HG02885 (cell line): Measurements from ENCODE around the gene SFR1.

Experiments used
- ATAC-seq: cut with Tn5 transposase; IDR thresholded peaks from one replicate; pipeline ENCODE4 v1.9.1; 2021; ENCODE audit warnings: mild to moderate bottlenecking; ENCODE audit not compliant: unreplicated experiment, poor library complexity

SFR1 gene

GRCh38 chr10:104104418-104104817, 17.6 kb upstream of the SFR1 start:
- no peak for ATAC-seq

- no peak for ATAC-seq
Observed at GRCh38 chr10:104104926-104105325, 17.0 kb upstream of the SFR1 start.

GRCh38 chr10:104109908-104110662, 11.9 kb upstream of the SFR1 start:
- ATAC-seq: no peak

GRCh38 chr10:104113376-104113956, 8.5 kb upstream of the SFR1 start:
- ATAC-seq: no peak

DNA sequence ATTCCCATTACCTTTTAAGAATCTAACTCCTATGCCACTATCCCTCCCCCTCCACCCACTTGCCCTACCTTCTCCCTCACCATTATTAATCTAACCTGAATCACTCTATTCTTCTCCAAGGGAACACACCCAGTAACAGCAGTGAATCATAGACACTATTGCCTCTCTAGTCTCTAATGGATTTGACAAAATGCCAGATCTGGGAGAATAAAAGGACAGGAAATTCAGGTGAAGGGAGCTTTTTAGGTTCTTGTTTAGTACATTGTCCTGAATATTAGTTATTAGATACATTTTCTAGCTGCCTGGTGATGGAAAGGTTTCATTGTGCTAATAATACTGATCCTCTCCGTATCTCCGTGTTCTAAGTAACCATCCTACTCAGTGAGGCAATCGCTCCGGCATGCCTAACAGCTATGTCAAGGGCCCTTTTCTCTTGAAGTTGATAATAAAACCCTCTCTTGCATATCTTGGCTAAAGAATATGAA, 4.1 kb upstream of the SFR1 start:
- ATAC-seq: no peak

DNA sequence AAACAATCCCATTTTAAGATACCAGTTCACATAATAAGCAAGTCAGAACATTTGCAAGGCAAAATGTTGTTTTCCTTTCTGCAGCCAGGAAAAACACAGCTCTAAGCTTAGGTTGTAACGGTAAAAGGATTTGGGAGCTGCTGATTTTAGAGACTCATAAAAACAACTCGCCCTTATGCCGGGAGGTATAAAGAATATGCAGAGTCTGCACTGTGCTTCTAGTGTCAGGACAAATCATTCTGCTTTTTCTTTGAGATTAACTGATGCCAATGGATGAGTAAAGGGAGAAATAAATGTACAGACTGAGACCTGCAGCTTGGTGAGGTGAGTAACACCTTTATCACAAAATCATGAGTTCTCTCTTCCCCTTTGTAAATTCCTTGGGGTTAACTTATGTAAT, 2.0 kb upstream of the SFR1 start:
- ATAC-seq: no peak

- ATAC-seq: no peak
Observed at GRCh38 chr10:104120512-104120902, 1.5 kb upstream of the SFR1 start.

GRCh38 chr10:104120903-104121484, 977 bp upstream of the SFR1 start:
- ATAC-seq: peak; percentile 32

GRCh38 chr10:104122225-104123107, 495 bp downstream of the SFR1 start:
- peak; percentile 0 for ATAC-seq

GRCh38 chr10:104123397-104123796, 1.4 kb downstream of the SFR1 start:
- no peak for ATAC-seq

- ATAC-seq: no peak
Observed at GRCh38 chr10:104127411-104127810, 5.4 kb downstream of the SFR1 start.

- no peak for ATAC-seq
Observed at GRCh38 chr10:104128214-104128613, 6.2 kb downstream of the SFR1 start.

GRCh38 chr10:104130041-104130440, 8.1 kb downstream of the SFR1 start:
- no peak for ATAC-seq

- no peak for ATAC-seq
Observed at GRCh38 chr10:104138131-104138530, 16.2 kb downstream of the SFR1 start.

DNA sequence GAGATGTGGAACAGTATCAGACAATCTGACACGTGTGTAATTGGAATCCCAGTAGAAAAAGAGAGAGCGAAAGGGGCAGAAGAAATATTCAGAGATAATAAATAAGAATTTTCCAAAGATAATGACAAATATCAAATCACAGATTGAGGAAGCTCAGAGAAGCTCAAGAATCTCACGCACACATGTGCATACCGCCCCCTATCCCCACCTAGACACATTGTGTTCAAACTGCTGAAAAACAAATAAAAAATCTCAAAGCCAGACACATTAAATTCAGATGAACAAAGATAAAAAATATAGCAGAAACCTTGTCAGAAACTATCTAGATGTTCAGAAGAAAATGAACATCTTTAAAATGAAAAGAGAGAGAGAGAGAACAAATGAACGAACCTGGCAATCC, 17.2 kb downstream of the SFR1 start:
- ATAC-seq: no peak

GRCh38 chr10:104142081-104142480, 20.1 kb downstream of the SFR1 start:
- no peak for ATAC-seq

DNA sequence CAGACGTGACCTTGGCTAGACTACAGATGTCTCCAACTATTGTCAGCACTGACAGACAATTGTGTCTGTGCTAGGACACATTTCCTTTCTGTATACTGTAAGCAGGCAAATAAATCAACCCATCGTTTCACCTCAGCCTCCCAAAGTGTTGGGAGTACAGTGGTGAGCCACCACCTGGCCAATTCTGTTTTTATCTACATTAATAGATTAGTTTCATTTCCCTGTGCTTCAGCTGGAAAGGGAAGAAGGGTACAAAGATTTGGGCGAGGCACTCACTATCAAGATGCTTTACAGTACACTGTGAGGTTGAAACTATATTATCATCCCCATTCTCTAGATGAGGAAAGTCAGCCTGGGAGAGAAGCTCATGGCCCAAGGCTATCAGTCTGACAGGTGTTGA, 21.9 kb downstream of the SFR1 start:
- ATAC-seq: no peak

- ATAC-seq: no peak
Observed at GRCh38 chr10:104144931-104145330, 23.0 kb downstream of the SFR1 start.

DNA sequence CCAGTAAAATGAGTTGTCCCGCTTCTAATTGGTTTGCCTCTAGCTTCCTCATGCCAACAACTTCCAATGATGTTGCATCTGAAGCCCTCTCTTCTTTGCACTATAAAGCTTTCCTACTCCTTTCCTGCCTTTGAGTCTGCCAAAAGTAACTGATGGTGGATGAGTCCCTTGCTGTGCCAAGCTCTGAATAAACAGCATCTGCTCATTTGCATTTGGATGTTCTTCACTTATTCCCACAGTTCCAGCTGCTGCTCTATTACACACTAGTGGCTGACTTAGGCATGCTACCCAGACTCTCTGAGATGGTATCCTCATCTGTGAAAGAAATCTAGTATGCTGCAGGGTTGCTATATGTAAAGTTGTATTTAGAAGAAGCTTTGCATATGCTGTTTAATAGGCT, 24.9 kb downstream of the SFR1 start:
- ATAC-seq: no peak

- no peak for ATAC-seq
Observed at GRCh38 chr10:104150139-104150538, 28.2 kb downstream of the SFR1 start.

- no peak for ATAC-seq
Observed at GRCh38 chr10:104151737-104152136, 29.8 kb downstream of the SFR1 start.
